NB4 (cell line): ENCODE data around the gene PROZ.
A peak's percentile ranks its signal among the peaks of the same experiment; 100 is the strongest.

Source experiments
- DNase-seq: peaks from one replicate; pipeline ENCODE4 v3.0.0; 2010; ENCODE audit warnings: low read depth
- H3K4me3 ChIP-seq: one replicate; pipeline ENCODE4 v1.5.1; 2011; ENCODE audit warnings: mild to moderate bottlenecking, low read depth, low read length, moderate library complexity
- MAX ChIP-seq: IDR thresholded peaks from 2 replicates; pipeline ENCODE4 v1.6.1; 2011; ENCODE audit warnings: low read depth, low read length
- MYC ChIP-seq: IDR thresholded peaks from 2 replicates; pipeline ENCODE4 v1.6.1; 2011; ENCODE audit warnings: low read depth, low read length
- POLR2A ChIP-seq: IDR thresholded peaks from 2 replicates; pipeline ENCODE4 v1.6.1; 2011; ENCODE audit warnings: mild to moderate bottlenecking; ENCODE audit not compliant: insufficient read length; ENCODE audit errors: extremely low read depth
- TF ChIP-seq, protein P1 (sequence below): IDR thresholded peaks from one replicate; pipeline ENCODE4 v1.5.1; 2012; ENCODE audit warnings: low read depth, low read length

PROZ gene

GRCh38 chr13:113209759-113210421 lies 51.4 kb downstream of the PROZ start:
- peak; percentile 77 for DNase-seq
- TF ChIP-seq, protein P1, sequence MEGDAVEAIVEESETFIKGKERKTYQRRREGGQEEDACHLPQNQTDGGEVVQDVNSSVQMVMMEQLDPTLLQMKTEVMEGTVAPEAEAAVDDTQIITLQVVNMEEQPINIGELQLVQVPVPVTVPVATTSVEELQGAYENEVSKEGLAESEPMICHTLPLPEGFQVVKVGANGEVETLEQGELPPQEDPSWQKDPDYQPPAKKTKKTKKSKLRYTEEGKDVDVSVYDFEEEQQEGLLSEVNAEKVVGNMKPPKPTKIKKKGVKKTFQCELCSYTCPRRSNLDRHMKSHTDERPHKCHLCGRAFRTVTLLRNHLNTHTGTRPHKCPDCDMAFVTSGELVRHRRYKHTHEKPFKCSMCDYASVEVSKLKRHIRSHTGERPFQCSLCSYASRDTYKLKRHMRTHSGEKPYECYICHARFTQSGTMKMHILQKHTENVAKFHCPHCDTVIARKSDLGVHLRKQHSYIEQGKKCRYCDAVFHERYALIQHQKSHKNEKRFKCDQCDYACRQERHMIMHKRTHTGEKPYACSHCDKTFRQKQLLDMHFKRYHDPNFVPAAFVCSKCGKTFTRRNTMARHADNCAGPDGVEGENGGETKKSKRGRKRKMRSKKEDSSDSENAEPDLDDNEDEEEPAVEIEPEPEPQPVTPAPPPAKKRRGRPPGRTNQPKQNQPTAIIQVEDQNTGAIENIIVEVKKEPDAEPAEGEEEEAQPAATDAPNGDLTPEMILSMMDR, result no peak
- TF ChIP-seq MYC (peak; percentile 94), MAX (peak; percentile 93), POLR2A (peak; percentile 8)
- peak overlapping the region; percentile 91 for H3K4me3 ChIP-seq

- peak; percentile 75 for DNase-seq
- H3K4me3 ChIP-seq, result peak overlapping the region; percentile 91
Observed at GRCh38 chr13:113210833-113211232, 52.4 kb downstream of the PROZ start.

GRCh38 chr13:113211774-113212173 lies 53.3 kb downstream of the PROZ start:
- no peak for TF ChIP-seq MYC
- TF ChIP-seq, protein P1, result peak; percentile 37
- peak overlapping the region; percentile 1 for H3K4me3 ChIP-seq
- peak; percentile 61 for DNase-seq

More at GRCh38 chr13:113210833-113211232, 52.4 kb downstream of the PROZ start:
- peak; percentile 36; the same call in 1 of the 2 replicates for TF ChIP-seq MAX
- TF ChIP-seq MYC, result no peak

- H3K4me3 ChIP-seq, result no peak overlapping the region
- TF ChIP-seq, protein P1, result no peak
- no peak for DNase-seq
Observed at GRCh38 chr13:113216254-113217048, 58.0 kb downstream of the PROZ start.

DNA sequence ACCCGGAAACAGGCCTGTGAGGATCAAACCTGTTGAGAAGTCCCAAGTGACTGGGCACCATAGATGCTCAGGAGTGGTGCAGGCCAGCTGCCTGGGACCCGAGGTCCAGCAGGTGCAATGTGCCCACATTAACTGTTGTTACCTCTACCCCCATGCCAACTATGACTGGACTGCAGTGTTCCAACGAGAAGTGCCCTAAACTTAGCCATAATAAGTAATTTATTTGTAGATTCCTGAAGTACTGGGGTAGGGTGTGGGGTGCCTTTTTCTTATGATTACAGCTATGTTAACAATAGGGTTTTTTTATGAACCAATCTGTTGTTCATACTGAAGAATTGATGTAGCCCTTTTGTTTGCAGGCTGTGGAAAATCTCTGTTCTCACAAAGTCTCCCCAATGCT lies 60.1 kb downstream of the PROZ start:
- H3K4me3 ChIP-seq, result no peak overlapping the region
- TF ChIP-seq POLR2A, result no peak
- no peak for TF ChIP-seq MAX
- TF ChIP-seq MYC, result no peak
- TF ChIP-seq, protein P1, result no peak

DNA sequence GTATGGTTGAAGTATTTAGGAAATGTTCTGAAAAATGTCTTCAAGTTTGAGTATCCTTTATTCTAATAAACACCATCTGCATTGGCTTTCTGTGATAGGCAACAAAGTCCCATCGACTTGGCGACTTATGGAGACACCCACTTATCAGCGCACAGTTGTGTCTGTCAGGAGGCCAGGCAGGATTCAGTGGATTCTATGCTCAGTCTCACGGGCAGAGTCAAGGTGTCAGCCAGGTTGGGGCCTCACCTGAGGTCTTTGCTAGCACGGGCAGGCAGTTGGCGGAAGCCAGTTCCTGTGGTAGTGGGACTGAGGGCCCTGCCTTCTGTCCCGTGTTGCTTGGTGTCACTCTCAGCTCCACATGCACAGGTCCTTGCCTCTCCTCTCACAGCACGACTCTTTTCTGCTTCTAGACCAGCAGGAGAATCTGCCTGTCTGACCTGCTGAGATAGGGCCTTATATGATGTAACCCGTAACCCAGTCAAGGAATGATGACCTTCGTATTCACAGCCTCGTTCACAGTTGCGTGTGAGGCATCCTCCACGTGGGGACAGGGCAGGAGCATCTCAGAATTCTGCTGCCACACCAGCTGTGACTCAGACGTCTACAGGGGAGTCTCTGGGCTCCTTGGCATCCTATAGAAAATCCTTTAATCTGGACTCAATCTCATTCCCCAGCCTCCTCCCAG lies 61.0 kb downstream of the PROZ start:
- H3K4me3 ChIP-seq, result no peak overlapping the region
- TF ChIP-seq MAX (no peak), POLR2A (no peak), MYC (no peak)
- TF ChIP-seq, protein P1, result no peak
- no peak for DNase-seq

More for the DNA sequence above, 60.1 kb downstream of the PROZ start:
- no peak for DNase-seq
